ENCODE results near the gene FASTKD3.

FASTKD3 gene

DNA sequence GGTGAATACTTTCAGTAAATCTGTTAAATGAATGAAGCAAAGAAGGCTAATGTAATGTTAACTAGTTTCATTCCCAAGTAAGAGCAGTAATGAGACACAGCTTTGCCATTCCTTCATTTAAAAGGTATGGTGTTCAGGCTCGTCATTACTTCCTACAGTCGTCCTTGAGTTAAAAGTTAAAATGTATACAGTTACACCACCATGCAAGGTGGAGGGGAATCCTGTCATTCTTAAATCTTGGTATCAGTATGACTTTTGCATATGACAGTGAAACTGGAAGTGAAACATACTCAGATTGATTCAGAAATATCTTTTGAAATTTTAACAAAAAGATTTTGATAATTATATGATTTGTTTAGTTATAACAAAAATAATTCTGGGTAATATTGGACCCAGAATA is 26.0 kb upstream of the FASTKD3 start:
- no peak overlapping the region for H3K4me3 ChIP-seq (ENCODE audit: low read length)
- no peak for TF ChIP-seq ZNF274 (IDR thresholded peaks at IDR 0.05; ENCODE audit: low read depth, low read length)

DNA sequence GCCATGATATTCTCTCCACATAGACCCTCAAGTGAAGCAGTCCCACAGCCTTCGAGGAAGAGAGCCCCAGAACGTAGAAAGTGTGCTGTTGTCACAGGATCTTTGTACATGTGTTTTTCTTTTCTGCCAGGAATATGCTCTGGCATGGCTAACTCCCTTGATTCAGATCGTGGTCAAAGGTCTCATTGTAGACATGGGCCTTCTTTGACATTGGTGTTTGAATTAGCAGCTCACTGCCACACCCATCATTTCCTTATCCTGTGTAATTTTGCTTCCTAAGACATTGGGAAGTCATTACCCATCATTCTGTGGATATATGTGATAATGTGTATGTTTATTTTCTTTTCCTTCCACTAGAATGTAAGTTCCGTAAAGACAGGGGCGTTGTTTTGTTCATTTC is 25.6 kb upstream of the FASTKD3 start:
- no peak overlapping the region for H3K4me3 ChIP-seq (ENCODE audit: low read length)
- no peak for TF ChIP-seq ZNF274 (IDR thresholded peaks at IDR 0.05; ENCODE audit: low read depth, low read length)

DNA sequence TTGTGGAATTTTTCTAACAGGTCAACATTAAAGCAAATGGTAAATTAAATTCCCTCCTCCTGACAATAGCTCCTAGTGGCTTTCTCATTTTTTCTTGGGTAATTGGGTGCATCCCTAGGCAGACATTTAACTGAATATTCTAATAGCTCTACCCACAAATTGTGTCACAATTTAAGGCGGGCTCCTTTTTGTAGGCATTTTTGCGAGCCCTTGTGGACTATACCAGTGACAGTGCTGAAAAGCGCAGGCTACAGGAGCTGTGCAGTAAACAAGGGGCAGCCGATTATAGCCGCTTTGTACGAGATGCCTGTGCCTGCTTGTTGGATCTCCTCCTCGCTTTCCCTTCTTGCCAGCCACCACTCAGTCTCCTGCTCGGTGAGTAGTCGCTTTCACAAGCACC is 20.1 kb upstream of the FASTKD3 start:
- no peak overlapping the region for H3K4me3 ChIP-seq (ENCODE audit: low read length)
- TF ChIP-seq ZNF274 (IDR thresholded peaks at IDR 0.05; ENCODE audit: low read depth, low read length): no peak

DNA sequence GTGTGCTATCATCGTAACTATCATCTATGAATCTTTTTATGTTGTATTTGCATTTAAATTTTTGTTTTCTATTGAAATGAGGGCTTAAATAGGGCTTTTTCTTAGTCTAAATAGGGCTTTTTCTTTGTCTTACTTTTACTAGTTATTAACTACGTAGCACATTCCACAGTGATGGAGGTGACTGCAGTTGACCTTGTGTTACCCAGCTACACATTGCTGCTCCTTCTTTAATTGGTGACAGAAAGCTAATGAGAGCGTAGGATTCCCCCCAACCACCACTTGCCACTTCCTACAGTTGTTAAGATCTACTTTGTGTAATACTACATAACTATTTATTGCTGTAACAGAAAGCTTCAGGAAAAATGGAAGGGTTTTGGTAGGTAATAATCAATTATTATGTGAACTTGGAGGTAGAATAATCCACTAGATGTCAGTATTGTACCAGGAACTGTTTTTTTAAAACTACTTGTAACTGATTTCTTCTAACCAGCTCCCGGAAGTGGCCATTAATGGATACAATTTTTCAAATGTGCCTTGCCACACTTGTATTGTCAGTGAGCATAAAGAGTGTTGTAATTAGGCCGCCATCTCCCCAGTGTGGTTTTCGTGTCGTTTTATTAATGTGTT is 18.1 kb upstream of the FASTKD3 start:
- no peak overlapping the region for H3K4me3 ChIP-seq (ENCODE audit: low read length)

DNA sequence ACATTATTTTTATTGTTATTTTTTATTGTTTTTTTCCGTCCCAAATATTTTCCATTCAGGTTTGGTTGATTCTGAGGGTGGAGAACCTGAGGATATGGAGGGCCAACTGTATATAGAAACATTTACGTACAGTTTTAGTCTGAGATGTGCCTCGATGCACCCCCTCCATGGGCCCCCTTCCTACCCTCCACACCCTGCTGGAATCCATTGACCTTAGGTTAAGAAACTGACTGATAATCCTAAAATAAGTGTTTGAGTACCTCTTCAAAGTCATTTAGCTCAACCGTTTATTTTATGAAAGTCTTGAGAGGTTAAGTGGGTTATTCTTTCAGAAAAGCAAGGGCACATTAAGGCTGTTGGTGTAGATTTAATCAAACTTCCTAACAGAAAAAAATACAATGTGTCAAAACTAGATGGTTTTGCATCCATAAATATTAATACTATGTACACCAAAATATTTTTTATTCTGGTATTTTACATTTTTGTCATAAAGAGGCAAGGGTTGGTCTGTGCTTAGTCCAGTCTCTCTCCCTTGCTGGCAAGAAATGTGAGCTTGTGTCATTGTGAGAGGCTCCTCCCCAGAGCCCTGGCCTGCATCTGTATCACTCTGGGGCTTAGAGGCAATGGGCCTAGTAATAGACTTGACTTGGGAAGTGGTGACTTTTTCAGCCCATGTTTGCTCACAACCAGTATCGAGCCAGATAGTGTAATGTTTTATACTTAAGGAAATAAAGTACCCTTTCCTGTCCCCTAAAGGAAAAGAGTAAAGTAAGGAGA is 15.8 kb upstream of the FASTKD3 start:
- no peak for TF ChIP-seq ZNF274 (IDR thresholded peaks at IDR 0.05; ENCODE audit: low read depth, low read length)
- H3K4me3 ChIP-seq (ENCODE audit: low read length): no peak overlapping the region

More for the DNA sequence above, 18.1 kb upstream of the FASTKD3 start:
- TF ChIP-seq ZNF274 (IDR thresholded peaks at IDR 0.05; ENCODE audit: low read depth, low read length): no peak

DNA sequence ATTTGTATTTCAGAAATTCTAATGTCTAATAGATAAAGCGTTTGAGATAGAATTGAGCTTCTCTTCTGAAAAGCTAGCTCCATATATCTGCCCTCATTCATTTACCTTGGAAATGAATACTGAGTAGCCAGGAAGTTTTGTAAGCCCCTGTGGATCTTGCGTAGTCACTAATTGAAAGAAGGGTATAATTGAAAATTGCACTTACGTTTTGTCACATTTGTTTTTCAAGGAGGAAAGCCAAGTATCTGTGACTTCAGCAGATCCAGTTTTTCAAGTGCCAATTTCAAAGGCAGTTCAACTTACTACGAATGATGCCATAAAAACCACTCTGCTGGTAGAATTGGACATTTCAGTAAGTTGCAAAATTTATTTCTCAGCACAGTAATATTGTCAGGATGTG is 14.1 kb upstream of the FASTKD3 start:
- no peak for TF ChIP-seq ZNF274 (IDR thresholded peaks at IDR 0.05; ENCODE audit: low read depth, low read length)
- no peak overlapping the region for H3K4me3 ChIP-seq (ENCODE audit: low read length)

DNA sequence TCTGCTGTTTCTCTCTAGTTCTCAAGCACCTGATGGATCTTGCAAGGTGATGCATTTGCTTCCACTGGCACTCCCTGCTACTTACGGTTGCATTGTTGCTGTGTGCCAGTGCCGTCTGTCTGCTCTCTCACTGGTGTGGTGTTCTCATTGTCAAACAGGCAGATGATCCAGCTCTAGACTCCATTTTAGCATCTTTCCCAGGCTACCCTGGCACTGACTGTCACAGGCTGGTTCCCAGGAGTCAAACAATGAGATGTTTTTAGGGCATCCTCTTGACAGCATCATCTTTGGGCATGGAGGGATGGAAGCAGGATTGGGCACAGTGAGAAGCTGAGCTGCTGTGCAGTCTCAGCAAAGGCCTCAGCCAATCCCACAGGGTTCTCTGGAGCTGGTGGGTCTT is 13.0 kb upstream of the FASTKD3 start:
- H3K4me3 ChIP-seq (ENCODE audit: low read length): no peak overlapping the region
- TF ChIP-seq ZNF274 (IDR thresholded peaks at IDR 0.05; ENCODE audit: low read depth, low read length): no peak

DNA sequence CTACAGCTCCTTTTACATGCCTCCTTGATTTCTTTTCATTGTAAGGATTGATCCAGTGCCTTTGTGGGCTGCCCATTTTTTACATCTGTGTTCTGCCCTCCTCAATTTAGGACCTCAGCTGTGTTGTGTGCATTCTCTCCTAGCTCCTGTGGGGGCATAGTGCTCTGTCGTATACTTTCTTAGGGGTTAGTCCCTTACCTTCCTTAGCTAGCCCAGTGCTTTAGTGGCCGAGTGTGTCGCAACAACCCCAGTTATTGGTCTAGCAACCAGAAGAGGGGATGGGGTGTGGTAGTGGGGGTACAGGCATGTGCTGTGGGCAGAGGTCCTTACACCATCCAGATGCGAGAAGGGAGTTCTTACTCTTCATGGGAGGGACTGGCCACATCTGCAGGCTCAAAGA is 12.3 kb upstream of the FASTKD3 start:
- no peak for TF ChIP-seq ZNF274 (IDR thresholded peaks at IDR 0.05; ENCODE audit: low read depth, low read length)
- no peak overlapping the region for H3K4me3 ChIP-seq (ENCODE audit: low read length)

DNA sequence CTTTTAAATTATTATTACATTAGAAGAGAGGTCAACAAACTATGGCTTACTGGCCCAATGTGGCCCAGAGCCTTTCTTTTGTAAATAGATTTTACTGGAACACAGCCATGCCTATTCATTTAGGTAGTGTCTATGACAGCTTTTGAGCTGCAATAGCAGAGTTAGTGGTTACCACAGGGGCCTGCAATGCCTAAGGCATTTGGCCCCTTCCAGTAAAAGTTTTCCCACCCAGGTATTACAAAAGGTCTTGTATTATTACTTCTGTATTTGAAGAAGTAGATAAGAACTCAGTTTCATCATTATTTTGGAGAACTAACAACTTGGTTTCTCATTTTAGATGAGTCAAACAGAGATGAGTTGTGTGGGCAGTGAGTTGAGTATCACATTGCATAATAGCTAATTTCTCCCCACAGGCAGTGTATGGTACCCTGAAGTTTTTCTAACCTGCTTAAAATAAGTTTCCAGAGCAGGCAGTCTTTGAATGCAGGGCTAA is 9.6 kb upstream of the FASTKD3 start:
- no peak for TF ChIP-seq ZNF274 (IDR thresholded peaks at IDR 0.05; ENCODE audit: low read depth, low read length)
- H3K4me3 ChIP-seq (ENCODE audit: low read length): no peak overlapping the region

DNA sequence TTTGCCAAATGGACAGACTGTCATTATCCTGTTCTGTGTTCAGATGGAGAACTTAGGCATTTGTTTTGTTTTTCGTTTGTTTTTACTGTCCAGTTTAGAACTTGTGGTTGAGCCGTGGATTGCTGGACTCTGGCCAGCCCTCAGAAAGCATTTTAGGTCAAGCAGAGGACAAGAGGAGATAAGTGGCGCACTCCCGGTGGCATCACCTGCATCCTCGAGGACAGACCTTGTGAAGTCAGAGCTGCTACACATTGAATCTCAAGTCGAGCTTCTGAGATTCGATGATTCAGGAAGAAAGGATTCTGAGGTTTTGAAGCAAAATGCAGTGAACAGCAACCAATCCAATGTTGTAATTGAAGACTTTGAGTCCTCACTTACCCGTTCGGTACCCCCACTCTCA is 9.0 kb upstream of the FASTKD3 start:
- H3K4me3 ChIP-seq (ENCODE audit: low read length): no peak overlapping the region
- TF ChIP-seq ZNF274 (IDR thresholded peaks at IDR 0.05; ENCODE audit: low read depth, low read length): no peak

DNA sequence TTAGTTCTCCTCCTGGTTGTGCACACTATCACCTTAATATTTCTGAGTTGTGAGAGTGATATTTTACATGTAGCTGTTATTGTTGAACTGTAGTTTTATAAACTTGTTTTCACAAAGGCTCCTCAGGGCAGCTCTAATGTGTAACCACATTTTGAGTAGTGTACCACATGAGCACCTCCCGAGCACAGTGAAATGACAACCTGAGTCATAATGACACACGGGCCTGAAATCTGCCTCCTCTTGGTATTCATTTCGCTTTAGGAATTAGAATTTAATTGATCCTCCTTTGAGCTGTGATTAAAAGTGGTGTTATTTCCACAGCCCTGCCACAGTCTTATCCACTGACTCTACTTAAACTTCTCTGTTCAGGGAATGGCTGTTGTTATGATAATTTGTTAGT is 8.0 kb upstream of the FASTKD3 start:
- no peak overlapping the region for H3K4me3 ChIP-seq (ENCODE audit: low read length)
- TF ChIP-seq ZNF274 (IDR thresholded peaks at IDR 0.05; ENCODE audit: low read depth, low read length): no peak

DNA sequence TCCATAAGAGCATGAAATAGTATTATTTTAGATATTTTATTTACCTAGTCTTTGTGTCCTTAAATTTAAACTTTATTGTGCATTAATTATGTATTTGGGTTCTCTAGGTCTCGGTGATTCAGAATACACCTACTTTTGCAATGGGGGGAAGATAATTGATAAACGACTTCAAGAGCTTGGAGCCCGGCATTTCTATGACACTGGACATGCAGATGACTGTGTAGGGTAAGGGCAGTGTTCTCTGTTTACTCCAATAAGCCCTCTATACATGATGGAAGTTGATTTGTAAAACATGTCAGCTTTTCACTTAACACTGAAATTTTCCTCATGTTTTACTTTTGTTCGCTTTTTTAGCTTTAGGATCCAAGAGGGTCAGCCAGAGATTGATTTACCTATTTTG is 6.3 kb upstream of the FASTKD3 start:
- no peak overlapping the region for H3K4me3 ChIP-seq (ENCODE audit: low read length)
- TF ChIP-seq ZNF274 (IDR thresholded peaks at IDR 0.05; ENCODE audit: low read depth, low read length): no peak

DNA sequence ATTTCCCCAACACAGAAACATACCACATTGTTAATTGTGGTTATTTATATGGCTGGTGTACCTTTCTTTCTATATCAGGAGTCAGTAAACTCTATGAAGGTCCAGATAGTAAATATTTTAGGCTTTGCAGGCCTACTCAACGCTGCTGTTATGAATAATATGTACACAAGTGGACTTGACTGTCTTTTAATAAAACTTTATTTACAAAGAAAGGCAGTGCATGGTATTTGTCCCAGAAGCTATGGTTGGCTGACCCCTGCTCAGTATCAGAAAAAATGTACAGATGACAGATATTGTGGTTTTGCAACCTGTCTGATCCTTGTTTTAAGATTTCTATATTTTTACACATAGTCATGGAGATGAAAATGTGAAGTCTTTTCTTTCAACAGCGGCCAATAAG is 5.8 kb upstream of the FASTKD3 start:
- no peak overlapping the region for H3K4me3 ChIP-seq (ENCODE audit: low read length)
- TF ChIP-seq ZNF274 (IDR thresholded peaks at IDR 0.05; ENCODE audit: low read depth, low read length): no peak

DNA sequence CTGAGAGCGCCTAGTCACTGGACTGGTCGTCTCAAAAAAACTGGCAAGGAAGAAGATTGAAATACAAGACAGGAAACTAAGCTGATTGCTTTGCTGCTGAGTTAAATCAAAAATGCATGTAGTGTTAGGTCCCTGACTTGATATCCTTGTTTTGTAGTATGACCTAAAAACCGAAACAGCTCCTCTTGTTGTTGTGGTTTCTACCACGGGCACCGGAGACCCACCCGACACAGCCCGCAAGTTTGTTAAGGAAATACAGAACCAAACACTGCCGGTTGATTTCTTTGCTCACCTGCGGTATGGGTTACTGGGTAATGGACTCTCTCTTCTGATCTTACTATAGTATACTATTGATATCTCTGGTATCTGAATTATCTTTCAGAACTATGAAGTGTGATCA is 4.4 kb upstream of the FASTKD3 start:
- TF ChIP-seq ZNF274 (IDR thresholded peaks at IDR 0.05; ENCODE audit: low read depth, low read length): no peak
- H3K4me3 ChIP-seq (ENCODE audit: low read length): no peak overlapping the region

DNA sequence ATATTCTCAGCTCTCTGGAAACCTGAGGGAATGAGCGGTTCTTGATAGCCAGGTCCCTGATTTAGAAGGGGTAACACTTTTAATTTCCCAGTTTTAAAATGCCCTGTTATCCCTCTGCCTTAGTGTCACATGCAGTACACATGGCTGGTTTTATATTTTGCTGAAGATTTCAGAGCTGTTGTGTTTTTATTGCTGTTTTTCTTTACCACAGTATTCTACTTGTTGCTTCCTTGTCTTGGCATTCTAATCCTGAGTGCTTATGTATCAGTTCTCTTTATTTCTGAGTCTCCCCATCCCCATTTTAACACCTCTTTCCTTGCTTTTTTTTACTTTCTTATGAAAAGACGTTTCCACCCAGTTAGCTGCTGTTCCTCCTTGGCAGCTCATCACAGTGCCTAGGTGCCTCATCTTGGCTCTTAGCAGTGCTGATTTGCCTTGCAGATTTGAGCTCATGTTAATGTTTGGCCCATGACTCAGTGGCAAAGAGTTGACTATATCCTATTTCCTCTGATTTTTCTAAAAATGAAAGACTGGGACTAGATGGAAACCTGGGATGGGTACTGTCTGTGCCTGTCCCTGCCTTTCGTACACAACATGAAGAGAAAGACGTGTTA is 3.8 kb upstream of the FASTKD3 start:
- H3K4me3 ChIP-seq (ENCODE audit: low read length): no peak overlapping the region
- TF ChIP-seq ZNF274 (IDR thresholded peaks at IDR 0.05; ENCODE audit: low read depth, low read length): no peak
